GOT3 (cell line): Measurements from ENCODE around the gene PITPNM3.
"Not testable (repeated sequence)": the region's sequence is repeated elsewhere in the genome, so short reads cannot be mapped to it uniquely, and the experiment has no call there.

Experiments
- DNase-seq: peaks from one replicate; lab custom pipeline; 2025; ENCODE audit warnings: mixed read lengths; lab: John Stamatoyannopoulos, UW

The PITPNM3 gene

DNA sequence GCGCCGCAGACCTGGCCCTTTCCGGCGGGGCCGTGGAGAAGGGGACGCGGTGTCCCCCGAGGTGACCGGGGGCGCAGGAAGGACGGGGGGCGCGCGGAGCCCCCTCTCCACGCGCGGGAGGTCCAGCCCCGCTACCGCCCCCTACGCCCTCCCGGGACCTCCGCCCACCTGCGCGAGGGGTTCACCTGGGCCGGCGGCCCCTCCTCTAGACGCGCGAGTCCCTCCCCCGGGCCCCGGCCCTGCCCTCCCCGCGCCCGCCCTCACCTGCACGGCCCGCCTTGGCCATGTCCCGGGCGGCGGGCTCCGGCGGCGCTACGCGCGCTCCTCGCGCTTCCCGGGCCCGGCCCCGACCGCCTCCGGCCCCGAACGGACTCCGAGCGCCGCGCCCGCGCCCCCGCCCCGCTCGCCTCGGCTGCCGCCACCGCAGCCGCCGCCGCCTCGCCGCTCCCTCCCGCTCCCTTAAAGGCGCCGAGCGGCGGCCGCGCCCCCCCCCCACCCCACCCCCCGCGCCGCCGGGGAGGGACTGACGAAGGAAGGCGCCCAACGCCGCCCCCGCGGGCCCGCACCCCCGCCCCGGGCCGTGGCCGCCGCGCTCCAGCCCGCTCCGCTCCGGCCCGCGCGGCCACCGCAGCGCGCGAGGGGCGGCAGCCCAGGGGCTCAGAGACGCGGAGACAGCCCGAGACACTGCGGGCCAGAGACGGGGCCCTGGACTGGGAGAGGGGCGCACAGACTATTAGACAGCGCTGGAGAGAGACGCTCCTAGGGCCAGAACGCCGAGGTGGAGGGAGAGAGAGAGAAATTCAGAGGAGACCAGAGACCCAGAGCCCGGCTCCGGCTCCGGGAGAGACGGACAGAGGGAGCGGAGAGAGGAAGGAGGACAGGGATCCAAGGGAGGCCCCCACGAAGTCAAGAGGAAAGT is at the start of gene PITPNM3:
TSS of gene PITPNM3 (minus strand) at position 435 of the 919 bp plus-strand sequence. CDS start at position 286, 149 bp downstream.
- DNase-seq: no peak

DNA sequence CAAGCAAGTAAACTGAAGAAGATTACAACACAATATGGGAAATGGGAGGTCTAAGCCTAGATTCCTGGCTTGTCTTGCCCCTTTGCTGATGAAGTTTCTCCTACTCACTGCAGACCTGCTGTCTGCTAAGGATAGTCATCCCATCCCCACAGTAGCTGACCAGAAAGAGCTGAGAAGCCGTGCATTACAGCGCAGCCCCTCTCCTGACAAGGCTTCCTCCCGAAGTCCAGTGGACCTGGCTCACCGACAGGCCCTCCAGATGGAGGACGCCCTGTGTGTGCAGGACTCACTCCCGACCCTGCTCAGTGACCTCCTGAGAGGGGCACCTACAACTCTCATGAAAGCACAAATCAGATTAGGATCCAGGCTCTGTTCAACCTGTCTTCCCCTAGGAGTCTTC is 48.8 kb upstream of the PITPNM3 start:
- DNase-seq: no peak

DNA sequence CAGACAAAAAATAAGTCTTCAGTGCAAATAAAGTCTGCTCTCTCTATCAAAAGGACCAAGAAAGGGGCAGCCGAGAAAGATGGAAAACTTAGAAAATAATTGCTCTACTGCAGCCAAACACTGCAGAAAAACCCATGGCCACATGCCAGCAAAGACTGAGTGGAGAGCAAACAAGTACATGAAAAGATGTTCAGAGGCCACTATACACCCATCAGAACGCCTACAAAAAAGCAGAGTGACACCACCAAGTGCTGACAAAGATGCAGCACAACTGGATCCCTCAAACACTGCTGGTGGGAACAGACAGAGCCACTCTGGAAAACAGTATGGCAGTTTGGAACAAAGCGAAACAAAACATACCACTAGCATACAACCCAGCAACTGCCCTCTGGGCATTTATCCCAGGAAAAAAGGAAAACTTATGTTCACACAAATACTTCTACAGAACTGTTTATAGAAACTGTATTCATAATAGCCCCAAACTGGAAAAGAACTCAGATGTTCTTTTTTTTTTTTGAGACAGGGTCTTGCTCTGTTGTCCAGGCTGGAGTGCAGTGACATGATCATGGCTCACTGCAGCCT is 47.5 kb upstream of the PITPNM3 start:
- no peak for DNase-seq

DNA sequence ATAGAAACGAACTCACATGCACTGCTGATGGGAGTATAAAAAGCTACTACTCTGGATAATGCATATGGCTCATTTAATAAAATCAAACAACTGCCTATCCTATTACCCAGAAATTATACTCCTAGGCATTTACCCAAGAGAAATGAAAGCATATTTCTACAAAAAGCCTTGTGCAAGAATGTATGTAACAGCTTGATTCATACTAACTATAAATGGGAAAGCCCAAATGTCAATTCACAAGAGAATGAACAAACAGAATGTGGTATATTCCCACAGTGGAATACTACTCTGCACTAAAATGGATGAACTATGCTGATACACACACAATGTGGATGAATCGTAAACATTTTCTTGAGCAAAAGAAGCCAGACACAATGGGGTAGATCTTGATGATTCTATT is 45.8 kb upstream of the PITPNM3 start:
- DNase-seq: no peak

DNA sequence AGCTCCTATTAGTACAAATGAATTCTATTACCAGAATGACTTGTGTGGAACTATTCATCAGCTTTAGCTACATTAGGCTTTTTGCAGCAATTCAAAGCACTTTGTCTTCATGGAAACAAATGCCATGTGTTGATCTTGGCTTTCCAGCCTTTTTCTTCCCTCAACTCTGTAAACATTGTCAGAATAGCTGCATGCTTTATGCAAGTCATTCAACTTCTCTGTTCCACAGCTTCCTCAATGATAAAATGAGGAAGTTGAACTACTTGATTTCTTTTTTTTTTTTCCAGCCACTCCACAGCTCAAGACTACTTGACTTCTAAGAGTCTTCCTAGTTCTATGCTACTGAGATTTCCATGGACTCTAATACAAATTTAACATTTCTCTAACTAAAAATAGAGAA is 43.0 kb upstream of the PITPNM3 start:
- DNase-seq: no peak

DNA sequence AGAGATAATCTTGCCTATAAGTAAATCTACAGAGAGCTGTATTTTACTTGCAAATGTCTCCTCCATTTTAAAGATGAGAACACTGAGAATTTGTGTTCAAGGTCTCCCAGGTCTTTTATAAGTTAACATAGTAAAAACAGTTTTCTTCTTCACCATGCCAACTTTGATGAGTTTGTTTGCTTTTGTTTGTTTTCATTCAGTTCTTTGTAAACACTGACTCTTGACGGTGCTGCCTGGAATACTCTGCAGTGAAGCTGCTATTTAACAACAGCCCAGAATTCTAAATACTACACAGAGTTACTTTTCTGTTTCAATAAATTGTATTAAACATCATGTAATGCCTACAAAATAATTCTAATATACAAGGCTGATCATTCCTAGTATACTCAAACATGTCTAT is 41.4 kb upstream of the PITPNM3 start:
- no peak for DNase-seq

DNA sequence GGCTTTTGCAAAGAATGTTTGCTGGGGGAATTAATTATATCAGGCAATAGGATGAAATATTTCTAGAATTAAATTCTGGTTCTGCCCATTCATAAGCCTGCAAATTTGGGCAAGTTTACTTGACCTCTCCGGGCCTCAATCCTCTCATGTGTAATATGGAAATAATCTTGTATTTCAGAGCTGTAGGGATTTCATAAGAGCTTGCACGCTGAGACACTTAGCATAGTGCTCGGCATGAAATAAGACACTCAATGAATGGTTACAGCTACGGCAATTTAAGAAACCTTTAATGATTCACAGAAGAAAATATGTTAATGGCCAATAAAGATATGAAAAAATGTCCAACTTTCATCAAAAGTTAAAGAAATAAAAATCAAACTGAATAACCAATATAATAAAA is 40.6 kb upstream of the PITPNM3 start:
- DNase-seq: no peak

DNA sequence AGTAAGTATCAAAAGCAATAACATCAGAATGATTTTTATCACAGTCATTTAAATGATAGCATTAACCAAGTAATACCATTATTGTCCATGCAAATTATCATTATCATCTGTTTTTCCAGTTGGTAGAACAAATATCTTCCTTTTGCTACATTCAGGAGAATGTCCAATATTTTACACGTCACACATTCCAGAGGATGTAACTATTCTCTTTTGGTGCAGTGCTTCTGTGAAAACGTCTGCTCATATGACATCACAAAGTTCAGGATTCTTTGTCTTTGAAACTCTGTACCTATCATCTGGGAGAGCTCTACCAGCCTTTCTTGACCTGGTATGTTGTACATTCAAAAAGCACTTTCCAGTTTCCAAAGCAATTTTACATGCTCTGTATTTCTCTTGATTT is 40.2 kb upstream of the PITPNM3 start:
- no peak for DNase-seq

DNA sequence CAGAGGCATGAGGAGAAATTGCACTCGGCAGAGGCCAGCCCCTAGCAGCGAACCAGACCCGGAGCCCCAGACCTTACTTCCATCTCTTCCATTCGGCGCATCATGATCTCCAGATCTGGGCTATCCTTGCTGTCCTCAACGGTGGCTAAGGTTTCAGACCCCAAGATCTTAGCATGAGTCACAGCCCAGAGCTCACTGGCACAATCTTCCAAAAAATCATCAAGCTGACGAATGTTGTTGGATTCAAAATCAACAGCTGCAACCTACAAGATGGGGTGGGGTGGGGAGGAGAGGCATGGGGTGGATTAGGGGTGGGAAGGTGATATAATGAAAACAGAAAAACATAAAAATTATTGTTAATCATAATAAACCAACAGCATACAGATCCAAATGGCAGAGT is 39.7 kb upstream of the PITPNM3 start:
- DNase-seq: no peak

DNA sequence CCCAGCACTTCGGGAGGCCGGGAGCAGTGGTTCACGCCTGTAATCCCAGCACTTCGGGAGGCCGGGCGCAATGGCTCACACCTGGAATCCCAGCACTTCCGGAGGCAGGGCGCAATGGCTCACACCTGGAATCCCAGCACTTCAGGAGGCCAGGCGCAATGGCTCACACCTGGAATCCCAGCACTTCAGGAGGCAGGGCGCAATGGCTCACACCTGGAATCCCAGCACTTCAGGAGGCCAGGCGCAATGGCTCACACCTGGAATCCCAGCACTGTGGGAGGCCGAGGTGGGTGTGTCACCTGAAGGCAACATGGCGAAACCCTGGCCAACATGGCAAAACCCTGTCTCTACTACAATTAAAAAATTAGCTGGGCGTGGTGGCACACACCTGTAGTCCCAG is 37.0 kb upstream of the PITPNM3 start:
- DNase-seq: not testable (repeated sequence)

DNA sequence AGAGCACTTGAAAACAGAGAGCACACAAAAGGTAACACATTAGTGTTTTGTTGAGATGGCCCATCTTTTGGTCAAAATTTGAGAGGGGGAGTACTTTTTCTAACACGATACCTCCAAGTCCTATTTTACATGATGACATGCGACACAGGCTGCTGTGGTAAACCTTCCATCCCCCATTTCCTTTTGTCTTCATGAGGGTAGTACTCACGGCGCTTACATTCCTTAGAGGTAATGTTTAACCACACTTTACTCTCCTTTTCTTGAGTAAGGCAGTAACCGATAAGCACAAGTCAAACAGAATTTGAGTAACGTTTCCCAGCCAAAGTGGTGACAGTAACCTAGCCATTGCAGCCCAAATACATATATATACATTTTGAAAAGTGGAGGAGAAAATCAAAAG is 35.8 kb upstream of the PITPNM3 start:
- no peak for DNase-seq

DNA sequence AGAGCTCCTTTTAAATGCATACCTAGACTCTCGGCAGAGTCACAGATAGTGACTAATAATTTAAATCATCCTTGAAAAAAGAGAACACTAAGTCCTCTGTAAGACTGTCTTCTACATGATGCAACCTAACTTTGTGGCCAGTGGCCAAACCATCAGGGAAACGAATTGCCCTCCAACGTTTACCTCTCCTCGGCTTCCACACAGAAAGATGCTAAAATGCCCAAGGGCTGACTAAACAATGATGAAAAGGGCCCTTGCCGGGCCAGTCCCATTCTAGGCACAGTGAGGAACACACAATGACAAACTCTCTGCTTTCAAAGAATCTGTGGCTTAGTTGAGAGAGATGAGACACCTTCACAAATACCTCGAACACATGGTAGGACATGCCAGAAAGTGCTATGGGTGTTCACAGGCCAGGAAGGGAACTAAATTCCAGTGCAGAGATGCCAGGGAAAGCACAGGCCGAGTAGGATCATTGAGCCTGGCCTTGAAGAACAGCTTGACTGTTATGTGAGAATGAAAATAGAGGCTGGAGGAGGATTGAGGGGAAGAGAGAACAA is 35.3 kb upstream of the PITPNM3 start:
- DNase-seq: no peak

DNA sequence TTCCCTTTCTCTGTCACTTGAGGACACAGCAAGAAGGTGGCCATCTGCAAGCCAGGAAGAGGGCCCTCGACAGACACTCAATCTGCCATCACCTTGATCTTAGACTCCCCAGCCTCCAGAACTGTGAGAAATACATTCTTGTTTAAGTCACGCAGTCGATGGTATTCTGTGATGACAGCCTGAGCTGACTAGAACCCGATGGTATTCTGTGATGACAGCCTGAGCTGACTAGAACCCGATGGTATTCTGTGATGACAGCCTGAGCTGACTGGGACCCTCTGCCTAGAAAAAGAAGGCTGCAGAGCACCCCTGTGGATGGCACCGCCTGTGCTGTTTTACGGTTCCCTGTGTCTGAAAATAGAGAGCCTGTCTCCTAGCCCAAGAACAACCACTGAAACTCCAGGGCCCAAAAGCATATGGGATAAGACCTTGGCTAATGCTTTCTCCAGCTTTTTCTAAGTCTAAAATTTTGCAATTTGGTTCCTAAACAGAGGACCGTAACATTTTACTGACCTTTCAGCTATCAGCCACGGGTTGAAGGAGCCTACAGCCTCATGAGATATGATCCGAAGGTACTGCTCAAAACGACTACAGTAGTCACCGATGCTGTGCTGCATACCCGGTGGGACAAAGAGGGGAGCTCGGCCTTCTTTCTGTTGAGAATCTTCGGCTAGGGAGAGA is 33.1 kb upstream of the PITPNM3 start:
- no peak for DNase-seq

DNA sequence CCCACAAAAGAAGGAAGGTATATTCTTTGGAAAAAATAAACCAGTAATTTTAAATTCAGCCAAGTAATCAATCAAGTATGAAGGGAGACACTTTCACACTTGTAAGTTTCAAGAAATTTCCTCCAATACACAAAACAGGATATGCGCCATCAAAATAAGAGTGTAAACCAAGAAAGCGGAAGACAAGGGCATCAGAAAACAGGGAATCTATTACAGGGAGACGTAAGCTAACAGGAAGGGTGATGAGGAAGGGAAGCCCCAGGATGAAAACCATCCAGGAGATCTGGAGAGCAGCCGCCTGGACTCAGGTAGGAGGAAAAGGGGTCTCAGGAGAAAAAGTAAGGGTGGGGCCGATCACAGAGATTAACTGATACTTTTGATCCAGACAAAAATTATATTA is 31.8 kb upstream of the PITPNM3 start:
- DNase-seq: no peak

DNA sequence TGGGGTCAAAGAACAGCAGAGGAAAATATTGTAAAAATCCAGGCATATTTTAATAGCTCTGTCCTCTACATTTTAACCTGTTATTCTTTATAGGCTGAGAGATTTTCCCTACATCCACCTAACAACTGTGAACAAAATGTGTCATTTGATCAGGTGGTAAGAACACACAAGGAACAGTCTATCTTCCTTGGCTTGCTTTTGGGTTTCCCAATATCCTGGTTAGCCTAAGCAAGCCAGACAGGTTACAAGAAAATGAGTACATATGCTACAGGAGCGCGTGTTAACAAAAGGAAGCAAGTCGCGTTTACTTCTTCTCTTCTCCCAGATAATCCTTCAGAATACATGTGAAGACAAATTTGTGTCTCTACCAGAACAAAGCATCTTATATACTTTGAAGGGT is 31.0 kb upstream of the PITPNM3 start:
- no peak for DNase-seq

DNA sequence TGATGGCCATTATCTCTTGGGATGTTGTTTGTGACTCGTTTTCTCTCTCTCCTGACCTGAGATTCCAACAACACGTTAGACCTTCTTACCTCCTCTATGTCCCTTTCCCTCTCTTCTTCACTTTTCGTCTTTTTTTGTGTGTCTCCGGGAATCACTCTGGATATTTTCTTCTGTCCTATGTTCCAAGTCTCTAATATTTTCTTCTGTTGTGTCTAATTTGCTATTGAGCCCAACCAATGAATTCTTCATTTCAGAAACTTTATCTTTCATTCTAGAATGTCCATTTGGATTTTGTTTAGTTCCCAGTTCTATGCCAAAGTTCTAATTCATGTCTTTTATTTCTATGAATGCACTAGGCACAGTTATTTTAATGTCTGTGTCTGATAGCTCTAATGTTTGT is 27.1 kb upstream of the PITPNM3 start:
- DNase-seq: no peak

DNA sequence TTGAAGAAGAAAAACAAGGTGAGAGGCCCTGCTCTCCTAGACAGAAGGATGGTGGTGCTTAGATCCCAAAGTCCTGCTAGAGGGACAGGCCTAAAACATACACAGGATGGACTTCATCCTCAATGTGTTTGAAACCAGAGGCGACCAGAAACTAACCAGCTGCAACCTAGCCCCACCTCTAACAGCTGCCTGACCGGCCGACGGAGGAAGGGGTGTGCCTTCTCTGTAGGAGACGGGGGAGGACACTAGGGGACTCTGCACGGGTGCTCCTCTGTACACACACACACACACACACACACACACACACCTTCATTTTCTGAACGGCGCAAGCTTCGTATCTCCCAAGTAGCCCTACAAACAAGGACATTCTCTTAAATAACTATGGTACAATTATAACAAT is 24.3 kb upstream of the PITPNM3 start:
- no peak for DNase-seq

DNA sequence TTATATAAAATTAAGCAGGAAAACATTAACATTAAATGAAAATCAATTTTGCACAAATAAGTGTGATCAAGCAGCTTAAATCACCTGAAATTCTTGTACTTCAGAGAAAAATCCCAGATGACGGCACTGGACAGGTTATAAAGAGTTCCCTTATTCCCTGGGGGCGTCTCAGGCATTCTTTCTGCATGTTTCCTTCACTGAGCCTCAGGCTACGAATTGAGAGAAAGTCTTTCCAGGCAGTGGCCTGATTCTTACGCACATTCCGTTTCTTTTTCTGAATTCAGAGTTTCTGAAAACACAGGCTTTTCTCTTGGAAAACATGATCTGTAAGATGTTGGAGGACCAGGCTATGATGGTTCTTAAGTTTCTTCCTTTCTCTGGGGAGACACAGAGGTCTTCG is 22.1 kb upstream of the PITPNM3 start:
- DNase-seq: no peak

DNA sequence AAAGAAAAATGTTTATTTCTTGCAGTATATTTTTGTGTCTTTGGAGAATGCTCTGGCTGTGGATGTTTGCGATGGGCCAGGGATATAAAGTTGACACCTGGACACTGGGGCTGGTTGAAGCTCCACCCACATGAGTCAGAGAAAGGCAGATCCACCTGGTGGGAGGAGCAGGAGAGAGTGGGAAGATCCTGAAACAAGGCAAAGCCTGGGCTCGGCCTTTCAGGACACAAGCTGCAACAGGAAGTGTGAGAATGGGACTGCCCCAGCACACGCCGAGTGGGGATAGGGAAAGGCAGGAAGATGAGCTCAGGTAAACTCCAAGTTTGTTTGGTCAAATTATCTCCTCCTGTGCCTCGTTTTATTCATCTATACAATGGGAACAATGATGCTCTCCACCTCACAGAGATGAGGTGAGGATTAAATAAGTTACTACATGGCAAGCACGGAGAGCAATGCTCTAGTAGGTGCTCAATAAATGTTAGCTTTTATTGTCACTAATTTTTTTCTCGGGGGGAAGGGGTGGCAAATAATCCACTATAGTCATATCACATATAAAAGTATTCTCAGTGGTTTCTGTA is 21.4 kb upstream of the PITPNM3 start:
- DNase-seq: no peak

DNA sequence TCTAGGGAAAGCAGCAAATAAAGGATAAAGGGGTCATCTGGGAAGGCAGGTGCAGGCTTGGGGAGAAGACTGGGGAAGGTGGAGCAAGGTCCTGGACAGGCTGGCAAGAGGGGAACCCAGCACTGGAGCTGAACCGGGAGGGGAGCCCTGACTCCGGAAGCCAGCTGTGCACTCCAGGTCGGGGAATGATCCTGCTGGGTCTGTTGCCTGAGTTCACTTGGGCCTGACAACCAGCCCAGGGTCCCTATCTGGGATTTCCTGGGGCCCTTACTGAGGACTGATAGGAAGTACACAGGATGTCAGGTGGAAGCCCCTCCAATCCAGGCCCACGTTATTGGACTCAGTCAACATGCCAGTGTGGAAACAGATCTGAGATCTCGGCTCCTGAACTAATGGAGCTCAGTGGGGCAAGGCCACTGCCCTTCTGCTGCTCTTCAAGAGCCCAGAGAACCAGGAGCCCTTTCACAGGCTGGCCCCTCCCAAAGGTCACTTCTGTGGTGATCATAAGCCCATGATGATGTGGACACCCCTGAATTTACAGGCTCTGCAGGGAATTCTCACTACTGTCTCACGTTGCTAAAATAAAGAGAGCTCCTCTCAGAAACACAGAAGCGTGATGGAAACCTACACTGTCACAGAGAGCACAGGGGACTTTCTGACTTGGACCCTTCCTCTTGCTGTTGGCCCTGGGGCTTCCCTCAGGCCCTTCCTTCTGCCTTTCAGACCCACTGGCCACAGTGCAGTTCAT is 19.9 kb upstream of the PITPNM3 start:
- no peak for DNase-seq

DNA sequence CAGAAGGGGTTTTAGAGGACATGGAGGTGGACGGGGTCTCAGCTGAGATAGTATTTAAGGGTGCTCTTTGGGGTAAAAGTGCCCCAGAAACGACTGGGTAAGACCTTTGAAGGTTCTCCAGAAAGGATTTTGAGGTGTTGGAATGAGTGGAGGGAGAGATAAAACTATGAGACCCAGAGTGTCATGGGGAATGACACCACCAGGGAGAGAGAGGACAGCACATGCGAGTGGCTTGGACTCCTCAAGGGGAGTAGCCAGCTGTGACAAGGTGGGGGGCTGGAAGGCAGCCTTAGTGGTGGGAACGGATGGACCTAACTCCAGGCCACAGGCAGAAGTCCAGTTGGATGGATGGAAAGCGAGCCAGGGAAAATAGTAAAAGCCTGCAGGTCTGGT is 19.2 kb upstream of the PITPNM3 start:
- no peak for DNase-seq
